H1 (cell line): ENCODE measurements around the gene HBM. TPM values are rescaled to one million over a fixed set of nuclear protein-coding genes. Genes with fewer than 3 reads are reported as not detected.

Experiments used
- CTCF ChIA-PET: fragments of 300-600 bp; sonication (Branson Sonifier 250); formaldehyde crosslinking; loops from one replicate; lab custom pipeline; 2021; ENCODE audit not compliant: partially characterized antibody; lab: Charles Lee
- POLR2A ChIA-PET: fragments of 300-600 bp; sonication (Branson Sonifier 250); formaldehyde crosslinking; loops from one replicate; lab custom pipeline; 2021; ENCODE audit warnings: inconsistent platforms; ENCODE audit not compliant: partially characterized antibody; lab: Charles Lee
- DNase-seq, 2 experiments: peaks; one replicate each; pipeline versions ENCODE4 v3.0.0 to v3.0.0-alpha.2; 2010 to 2022; ENCODE audit warnings: low spot score in 2 of 2, low read depth in 1 of 2, mixed read lengths in 1 of 2
- FAIRE-seq: peaks from 2 replicates; lab custom pipeline; 2011; peaks lifted over from hg19 to GRCh38; lab: Jason Lieb, UNC
- H2AFZ ChIP-seq: 2 replicates; pipeline ENCODE4 v1.8.1; 2012; ENCODE audit warnings: low read length, inconsistent platforms
- H2AK5ac ChIP-seq: 2 replicates; pipeline ENCODE4 v1.6.1; 2013; ENCODE audit warnings: low read depth, low read length
- H2BK120ac ChIP-seq: replicated peaks from 2 replicates; pipeline ENCODE3; 2013; ENCODE audit warnings: low read depth, low read length, inconsistent platforms
- H2BK12ac ChIP-seq: 2 replicates; pipeline ENCODE4 v1.6.1; 2013; ENCODE audit warnings: low read depth, low read length
- H2BK15ac ChIP-seq: 2 replicates; pipeline ENCODE4 v1.6.1; 2013; ENCODE audit warnings: low read length
- H2BK20ac ChIP-seq: 2 replicates; pipeline ENCODE4 v1.6.1; 2013; ENCODE audit warnings: low read length
- H2BK5ac ChIP-seq: 2 replicates; pipeline ENCODE4 v1.6.1; 2013; ENCODE audit warnings: low read depth, low read length
- H3K14ac ChIP-seq: 2 replicates; pipeline ENCODE4 v1.6.1; 2013; ENCODE audit warnings: inconsistent platforms; ENCODE audit not compliant: insufficient read length
- H3K18ac ChIP-seq: 2 replicates; pipeline ENCODE4 v1.6.1; 2013; ENCODE audit warnings: low read length; ENCODE audit errors: extremely low read depth
- H3K23ac ChIP-seq: 2 replicates; pipeline ENCODE4 v1.6.1; 2013; ENCODE audit warnings: inconsistent platforms; ENCODE audit not compliant: insufficient read length
- H3K23me2 ChIP-seq: 2 replicates; pipeline ENCODE4 v1.6.1; 2013; ENCODE audit warnings: low read depth, low read length
- H3K27ac ChIP-seq: 2 replicates; pipeline ENCODE4 v1.6.1; 2011; ENCODE audit warnings: low read depth, low read length, inconsistent platforms
- H3K27me3 ChIP-seq, 4 experiments: replicated peaks in 1 of 4; 1 replicate in 1 of 4; 2 replicates in 3 of 4; pipeline versions ENCODE4 v1.6.1 to v1.8.1; 2011 to 2013; ENCODE audit warnings: low read length in 3 of 4, mild to moderate bottlenecking in 3 of 4, inconsistent platforms in 2 of 4, mixed read lengths in 2 of 4, moderate library complexity in 1 of 4; ENCODE audit not compliant: control insufficient read depth in 3 of 4, insufficient read depth in 3 of 4; ENCODE audit errors: extremely low read depth in 1 of 4
- H3K36me3 ChIP-seq, 4 experiments: 2 replicates each; pipeline versions ENCODE4 v1.6.1 to v1.8.1; 2011 to 2013; ENCODE audit warnings: mild to moderate bottlenecking in 4 of 4, low read length in 3 of 4, moderate library complexity in 2 of 4, control low read depth in 1 of 4, inconsistent platforms in 1 of 4; ENCODE audit not compliant: insufficient read depth in 4 of 4, control insufficient read depth in 2 of 4
- H3K4ac ChIP-seq: replicated peaks from 2 replicates; pipeline ENCODE3; 2013; ENCODE audit warnings: low read length, low read depth, mixed read lengths, inconsistent platforms; ENCODE audit not compliant: insufficient read length
- H3K4me1 ChIP-seq, 4 experiments: replicated peaks in 1 of 4; 1 replicate in 1 of 4; 2 replicates in 3 of 4; pipeline versions ENCODE4 v1.6.1 to v1.8.1; 2011 to 2013; ENCODE audit warnings: low read length in 3 of 4, inconsistent platforms in 2 of 4, mixed read lengths in 1 of 4; ENCODE audit not compliant: insufficient read depth in 4 of 4, control insufficient read depth in 3 of 4
- H3K4me2 ChIP-seq, 2 experiments: 2 replicates each; pipeline versions ENCODE4 v1.6.1 to v1.8.1; 2011 to 2013; ENCODE audit warnings: low read depth in 2 of 2, low read length in 2 of 2, control low read depth in 1 of 2, inconsistent platforms in 1 of 2, mild to moderate bottlenecking in 1 of 2; ENCODE audit not compliant: insufficient read depth in 1 of 2
- H3K4me3 ChIP-seq, 4 experiments: fragments of 200-600, 300-600 bp in 1 of 4; sonication (generic), shearing (Covaris generic), sonication (Bioruptor Twin) in 1 of 4; 2 replicates each; pipeline versions ENCODE4 v1.5.1 to v1.8.1; 2011 to 2016; ENCODE audit warnings: low read length in 4 of 4, low read depth in 3 of 4, control low read depth in 2 of 4, inconsistent platforms in 2 of 4, mild to moderate bottlenecking in 2 of 4, mixed read lengths in 1 of 4, moderate library complexity in 1 of 4; ENCODE audit not compliant: insufficient read depth in 2 of 4; ENCODE audit errors: extremely low read depth in 1 of 4
- H3K56ac ChIP-seq: replicated peaks from 2 replicates; pipeline ENCODE3; 2013; ENCODE audit warnings: low read depth, mild to moderate bottlenecking, mixed read lengths, low read length, inconsistent platforms; ENCODE audit not compliant: insufficient read length
- H3K79me1 ChIP-seq: 2 replicates; pipeline ENCODE4 v1.6.1; 2013; ENCODE audit warnings: low read depth, low read length, control low read depth
- H3K79me2 ChIP-seq, 2 experiments: 2 replicates each; pipeline versions ENCODE4 v1.6.1 to v1.8.1; 2012 to 2013; ENCODE audit warnings: low read length in 2 of 2, mild to moderate bottlenecking in 2 of 2, inconsistent platforms in 1 of 2; ENCODE audit not compliant: insufficient read depth in 2 of 2, control insufficient read depth in 1 of 2
- H3K9ac ChIP-seq, 4 experiments: replicated peaks in 1 of 4; 1 replicate in 1 of 4; 2 replicates in 3 of 4; pipeline versions ENCODE4 v1.6.1 to v1.8.1; 2011 to 2013; ENCODE audit warnings: low read depth in 3 of 4, low read length in 3 of 4, control low read depth in 2 of 4, mild to moderate bottlenecking in 2 of 4, moderate library complexity in 2 of 4, inconsistent platforms in 1 of 4; ENCODE audit errors: extremely low read depth in 1 of 4
- H3K9me3 ChIP-seq, 2 experiments: 2 replicates each; pipeline versions ENCODE4 v1.6.1 to v1.8.1; 2012 to 2013; ENCODE audit warnings: mild to moderate bottlenecking in 2 of 2, moderate library complexity in 2 of 2, control low read depth in 1 of 2, inconsistent platforms in 1 of 2, low read depth in 1 of 2, low read length in 1 of 2, mixed read lengths in 1 of 2; ENCODE audit not compliant: insufficient read depth in 2 of 2
- H4K20me1 ChIP-seq, 2 experiments: replicated peaks in 1 of 2; 2 replicates each; pipeline versions ENCODE3 to v1.8.1; 2011 to 2013; ENCODE audit warnings: inconsistent platforms in 2 of 2, low read length in 2 of 2, mild to moderate bottlenecking in 1 of 2; ENCODE audit not compliant: insufficient read depth in 2 of 2, control insufficient read depth in 1 of 2
- H4K5ac ChIP-seq: 2 replicates; pipeline ENCODE4 v1.6.1; 2013; ENCODE audit warnings: low read length, low read depth, mixed read lengths, inconsistent platforms; ENCODE audit not compliant: insufficient read length
- H4K8ac ChIP-seq: 2 replicates; pipeline ENCODE4 v1.8.0; 2013; ENCODE audit warnings: mild to moderate bottlenecking, moderate library complexity, low read length, inconsistent platforms; ENCODE audit not compliant: insufficient read depth; ENCODE audit errors: extremely low read depth
- H4K91ac ChIP-seq: replicated peaks from 2 replicates; pipeline ENCODE3; 2013; ENCODE audit warnings: low read length, mixed read lengths, inconsistent platforms; ENCODE audit not compliant: insufficient read length
- BACH1 ChIP-seq: IDR thresholded peaks from 2 replicates; pipeline ENCODE4 v1.6.1; 2012; ENCODE audit warnings: low read length, improper control_type of control experiment
- CBX5 ChIP-seq: fragments of 300-800, 300-1000 bp; sonication (generic); IDR thresholded peaks from 2 replicates; pipeline ENCODE4 v1.7.1; 2016; ENCODE audit warnings: antibody characterized with exemption, low read length, low read depth
- CREB1 ChIP-seq: IDR thresholded peaks from 2 replicates; pipeline ENCODE4 v1.6.1; 2012; ENCODE audit warnings: inconsistent platforms
- GTF2F1 ChIP-seq: IDR thresholded peaks from 2 replicates; pipeline ENCODE4 v1.6.1; 2012; ENCODE audit warnings: low read depth, low read length, improper control_type of control experiment, borderline replicate concordance
- KDM5A ChIP-seq: fragments of 200-600 bp; IDR thresholded peaks from 2 replicates; pipeline ENCODE4 v1.7.1; 2012; ENCODE audit warnings: mild to moderate bottlenecking, low read length, inconsistent platforms, mixed read lengths
- MAFK ChIP-seq: IDR thresholded peaks from 2 replicates; pipeline ENCODE4 v1.6.1; 2012; ENCODE audit warnings: low read depth, mild to moderate bottlenecking, improper control_type of control experiment, low read length
- NANOG ChIP-seq: IDR thresholded peaks from 2 replicates; pipeline ENCODE4 v1.6.1; 2011; ENCODE audit warnings: low read length, low read depth, mild to moderate bottlenecking, inconsistent platforms; ENCODE audit not compliant: insufficient read depth, poor library complexity, severe bottlenecking
- SIN3A ChIP-seq, 2 experiments: IDR thresholded peaks in 1 of 2; conservative IDR thresholded peaks in 1 of 2; 2 replicates each; pipeline ENCODE4 v1.6.1; 2011 to 2012; ENCODE audit warnings: low read length in 2 of 2, improper control_type of control experiment in 1 of 2, low read depth in 1 of 2, mild to moderate bottlenecking in 1 of 2
- SP1 ChIP-seq: IDR thresholded peaks from 2 replicates; pipeline ENCODE4 v1.6.1; 2011; ENCODE audit warnings: low read depth, low read length
- SP2 ChIP-seq: IDR thresholded peaks from 2 replicates; pipeline ENCODE4 v1.6.1; 2012; ENCODE audit warnings: mild to moderate bottlenecking, low read length, inconsistent platforms
- WGBS, 2 experiments: shearing (Covaris generic) in 1 of 2; methylation state at CpG; one replicate each; pipeline versions ENCODE4 v1.1.6 to v1.1.7; 2013 to 2015; ENCODE audit warnings: low lambda C conversion rate in 2 of 2, mixed read lengths in 2 of 2, inconsistent platforms in 1 of 2, low coverage in 1 of 2, missing lambda C conversion rate in 1 of 2; ENCODE audit not compliant: insufficient replicate concordance in 2 of 2, insufficient coverage in 1 of 2, insufficient read length in 1 of 2; ENCODE audit errors: extremely low coverage in 1 of 2, missing lambda C conversion rate in 1 of 2; 5-methylcytosine and 5-hydroxymethylcytosine counted together
- polyA plus RNA-seq, 7 experiments: library from polyadenylated mRNA; depleted of rRNA in 3 of 7; stranded (reverse) in 5 of 7; unstranded in 2 of 7; fragments of >200 nt in 5 of 7; fragments of 200-250 nt in 2 of 7; gene quantifications; 1 replicate in 5 of 7; 2 replicates in 1 of 7; 4 replicates in 1 of 7; pipeline versions ENCODE4 v1.2.1 to v1.2.3, GENCODE V29; 2011 to 2013; ENCODE audit warnings: missing spikeins in 2 of 7, mixed read lengths in 2 of 7
- total RNA-seq: library from RNA; stranded (reverse); fragmentation: NEBNext Ultra II Directional; extraction: Animal tissue kit (Norgen Biotek cat#: 25700); gene quantifications from 2 replicates; pipeline ENCODE4 v1.2.1, GENCODE V29; 2021
- TF ChIP-seq, protein P1 (sequence below): IDR thresholded peaks from 2 replicates; pipeline ENCODE4 v1.6.1; 2012; ENCODE audit warnings: inconsistent platforms
- TF ChIP-seq, protein P2 (sequence below): IDR thresholded peaks from 2 replicates; pipeline ENCODE4 v1.6.1; 2012; ENCODE audit warnings: low read length, inconsistent platforms

The HBM gene
- total and polyA plus RNA-seq, 2 of the 8 experiments (the other 6 are each of a cell fraction or from before 2014, with no cell fraction given), result 0.88 TPM; not detected in 1

DNA sequence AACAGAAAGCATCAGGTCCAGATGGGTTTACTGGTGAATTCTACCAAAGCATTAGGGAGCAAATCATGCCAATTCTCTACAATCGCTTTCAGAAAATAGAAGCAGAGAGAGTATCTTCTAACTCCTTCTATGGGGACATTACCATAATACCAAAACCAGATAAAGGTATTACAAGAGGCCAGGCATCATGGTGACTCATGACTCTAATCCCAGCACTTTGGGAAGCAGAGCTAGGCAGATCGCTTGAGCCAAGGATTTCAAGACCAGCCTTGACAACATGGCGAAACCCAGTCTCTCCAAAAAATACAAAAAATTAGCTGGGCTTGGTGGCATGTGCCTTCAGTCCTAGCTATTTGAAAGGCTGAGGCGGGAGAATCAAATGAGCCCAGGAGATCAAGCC, 37.5 kb downstream of the HBM start:
- POLR2A ChIA-PET, result interaction anchor here (34.3 kb wide), 1 partner anchor 22 kb away, joined by 348 read pairs; the partner anchor contains the start of gene LUC7L
- no peaks in the 10 kb centered on the region for H3K4me1 ChIP-seq
- CTCF ChIA-PET, result no interaction called here
- H2BK5ac ChIP-seq, result no peak overlapping the region
- peaks cover 0 to 7% of the 10 kb centered on the region in 2 experiments; a peak in 2 of 4 replicates for H3K79me2 ChIP-seq
- peaks cover 31 to 73% (median 63%) of the 10 kb centered on the region in 4 experiments for H3K36me3 ChIP-seq
- H2BK12ac ChIP-seq, result no peak overlapping the region
- H3K79me1 ChIP-seq, result no peaks in the 10 kb centered on the region; the same call in 1 of the 2 replicates
- H3K18ac ChIP-seq, result no peak overlapping the region
- no peaks in the 10 kb centered on the region for H3K27me3 ChIP-seq
- H2BK15ac ChIP-seq, result no peak overlapping the region
- H3K9ac ChIP-seq, result no peak overlapping the region
- no peaks in the 10 kb centered on the region for H3K23me2 ChIP-seq
- no peak overlapping the region for H3K14ac ChIP-seq
- no peak for DNase-seq
- no peak overlapping the region for H2BK20ac ChIP-seq
- H3K4me2 ChIP-seq, result no peak overlapping the region
- H3K4ac ChIP-seq, result no peak overlapping the region
- H3K27ac ChIP-seq, result no peak overlapping the region
- WGBS, 2 experiments, result 98% methylated on average over 4 of the region's 4 CpGs; no CpG with 5 or more reads in 1 of the 2 experiments
- H3K9me3 ChIP-seq, result no peaks in the 10 kb centered on the region
- no peak overlapping the region for H3K56ac ChIP-seq
- H2BK120ac ChIP-seq, result no peak overlapping the region
- H2AFZ ChIP-seq, result no peak overlapping the region
- no peak overlapping the region for H4K91ac ChIP-seq
- FAIRE-seq, result no peak
- H4K5ac ChIP-seq, result no peak overlapping the region
- peaks cover 2 to 9% of the 10 kb centered on the region in 2 experiments for H4K20me1 ChIP-seq
- no peak overlapping the region for H3K4me3 ChIP-seq
- no peak overlapping the region for H3K23ac ChIP-seq
- no peak overlapping the region for H4K8ac ChIP-seq
- H2AK5ac ChIP-seq, result no peak overlapping the region
- TF ChIP-seq CBX5 (no peak), SP1 (no peak), MAFK (no peak), SIN3A (conservative IDR thresholded peaks at IDR 0.05 in 1 of 2, IDR thresholded peaks at IDR 0.05 in 1 of 2; ENCODE audit: low read depth in 1 of 2, low read length in 2 of 2) (no peak), SP2 (no peak), KDM5A (no peak), NANOG (no peak), CREB1 (no peak), GTF2F1 (no peak), BACH1 (no peak)
- TF ChIP-seq, protein P1, sequence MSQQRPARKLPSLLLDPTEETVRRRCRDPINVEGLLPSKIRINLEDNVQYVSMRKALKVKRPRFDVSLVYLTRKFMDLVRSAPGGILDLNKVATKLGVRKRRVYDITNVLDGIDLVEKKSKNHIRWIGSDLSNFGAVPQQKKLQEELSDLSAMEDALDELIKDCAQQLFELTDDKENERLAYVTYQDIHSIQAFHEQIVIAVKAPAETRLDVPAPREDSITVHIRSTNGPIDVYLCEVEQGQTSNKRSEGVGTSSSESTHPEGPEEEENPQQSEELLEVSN, result no peak
- TF ChIP-seq, protein P2, sequence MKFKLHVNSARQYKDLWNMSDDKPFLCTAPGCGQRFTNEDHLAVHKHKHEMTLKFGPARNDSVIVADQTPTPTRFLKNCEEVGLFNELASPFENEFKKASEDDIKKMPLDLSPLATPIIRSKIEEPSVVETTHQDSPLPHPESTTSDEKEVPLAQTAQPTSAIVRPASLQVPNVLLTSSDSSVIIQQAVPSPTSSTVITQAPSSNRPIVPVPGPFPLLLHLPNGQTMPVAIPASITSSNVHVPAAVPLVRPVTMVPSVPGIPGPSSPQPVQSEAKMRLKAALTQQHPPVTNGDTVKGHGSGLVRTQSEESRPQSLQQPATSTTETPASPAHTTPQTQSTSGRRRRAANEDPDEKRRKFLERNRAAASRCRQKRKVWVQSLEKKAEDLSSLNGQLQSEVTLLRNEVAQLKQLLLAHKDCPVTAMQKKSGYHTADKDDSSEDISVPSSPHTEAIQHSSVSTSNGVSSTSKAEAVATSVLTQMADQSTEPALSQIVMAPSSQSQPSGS, result no peak
